ENCODE results near the gene PTPRK.

The PTPRK gene

DNA sequence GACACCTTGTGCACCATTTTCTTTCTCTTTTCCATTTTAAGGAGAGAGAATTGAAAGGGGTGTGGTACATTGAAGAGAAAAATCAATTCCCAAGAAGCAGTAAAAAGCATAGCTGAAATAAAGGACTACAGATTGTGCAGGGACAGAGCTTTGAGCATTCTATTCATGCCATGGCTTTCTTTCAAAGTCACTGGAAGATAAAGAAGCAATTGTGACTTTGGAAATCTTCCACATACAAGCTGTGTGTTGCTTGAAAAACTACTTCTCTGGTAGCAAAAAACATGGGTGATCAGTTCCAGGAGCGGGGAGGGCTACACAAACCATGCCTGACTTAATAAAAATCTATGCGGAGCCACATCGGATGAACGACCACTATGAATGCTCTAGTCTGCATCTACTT, 389.4 kb downstream of the PTPRK start:
- Histone ChIP-seq H3K4me1 (ENCODE audit: insufficient read depth, low read length) (no peaks in the 10 kb centered on the region), H3K36me3 (ENCODE audit: insufficient read depth, low read length) (no peaks in the 10 kb centered on the region), H3K9ac (ENCODE audit: low read depth, low read length) (no peak overlapping the region), H3K9me3 (ENCODE audit: control insufficient read depth, insufficient read depth, low read length) (no peaks in the 10 kb centered on the region)

DNA sequence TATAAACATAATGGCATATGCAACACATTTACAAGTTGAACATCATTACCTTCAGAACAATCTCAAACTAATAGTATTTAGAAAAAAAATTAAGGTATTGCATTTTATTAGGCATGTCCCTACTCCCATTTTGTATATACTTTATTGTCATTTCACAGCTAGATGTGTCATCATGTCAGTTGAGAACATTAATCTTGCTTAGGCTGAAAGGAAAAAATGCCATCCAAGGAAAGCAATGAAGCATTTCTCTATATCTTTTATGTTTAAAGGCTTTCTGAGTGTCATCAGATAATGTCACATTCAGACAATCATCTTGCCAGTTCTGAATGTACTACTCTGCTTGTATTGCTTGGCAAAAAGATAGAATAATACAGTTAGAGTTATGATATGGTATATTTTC, 390.7 kb downstream of the PTPRK start:
- Histone ChIP-seq H3K9ac (ENCODE audit: low read depth, low read length) (no peak overlapping the region), H3K4me1 (ENCODE audit: insufficient read depth, low read length) (no peaks in the 10 kb centered on the region), H3K9me3 (ENCODE audit: control insufficient read depth, insufficient read depth, low read length) (no peaks in the 10 kb centered on the region), H3K36me3 (ENCODE audit: insufficient read depth, low read length) (no peaks in the 10 kb centered on the region)

DNA sequence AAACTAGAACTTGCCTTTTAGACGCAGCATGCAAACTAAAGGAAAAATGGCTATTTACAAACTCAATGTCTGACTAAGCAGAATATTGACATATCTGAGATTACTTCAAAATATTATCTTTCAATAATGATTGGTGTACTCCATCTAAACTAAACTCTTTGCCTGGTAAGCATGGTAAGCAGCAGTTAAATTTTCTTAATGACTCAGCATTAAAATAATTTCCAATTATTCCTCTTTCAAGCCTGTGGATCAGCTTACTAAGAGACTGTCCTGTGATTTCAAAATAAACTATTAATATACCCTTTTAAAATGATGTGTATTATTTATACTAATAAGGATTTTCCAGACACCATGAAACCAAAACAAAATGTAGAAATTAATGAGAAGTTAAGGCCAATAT, 392.7 kb downstream of the PTPRK start:
- Histone ChIP-seq H3K9me3 (ENCODE audit: control insufficient read depth, insufficient read depth, low read length) (no peaks in the 10 kb centered on the region), H3K36me3 (ENCODE audit: insufficient read depth, low read length) (no peaks in the 10 kb centered on the region), H3K9ac (ENCODE audit: low read depth, low read length) (no peak overlapping the region), H3K4me1 (ENCODE audit: insufficient read depth, low read length) (no peaks in the 10 kb centered on the region)

DNA sequence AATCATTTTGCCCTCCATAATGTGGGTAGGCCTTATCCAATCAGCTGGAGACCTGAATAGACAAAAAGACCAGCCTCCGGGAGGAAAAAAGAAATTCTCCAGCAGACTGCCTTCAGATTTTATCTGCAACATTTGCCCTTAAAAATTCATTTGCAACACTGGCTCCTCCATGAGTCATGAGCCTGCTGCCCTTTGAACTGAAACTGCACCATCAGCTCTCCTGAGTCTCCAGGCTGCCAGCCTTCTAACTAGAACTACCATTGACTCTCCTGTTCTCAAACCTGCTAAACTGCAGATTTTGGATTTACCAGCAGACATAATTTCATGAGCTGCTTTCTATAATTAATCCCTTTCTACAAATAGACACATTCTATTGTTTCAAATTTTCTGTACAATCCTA, 395.7 kb downstream of the PTPRK start:
- H3K36me3 ChIP-seq (ENCODE audit: insufficient read depth, low read length), result no peaks in the 10 kb centered on the region
- no peak overlapping the region for H3K9ac ChIP-seq (ENCODE audit: low read depth, low read length)
- no peaks in the 10 kb centered on the region for H3K4me1 ChIP-seq (ENCODE audit: insufficient read depth, low read length)
- H3K9me3 ChIP-seq (ENCODE audit: control insufficient read depth, insufficient read depth, low read length), result no peaks in the 10 kb centered on the region

DNA sequence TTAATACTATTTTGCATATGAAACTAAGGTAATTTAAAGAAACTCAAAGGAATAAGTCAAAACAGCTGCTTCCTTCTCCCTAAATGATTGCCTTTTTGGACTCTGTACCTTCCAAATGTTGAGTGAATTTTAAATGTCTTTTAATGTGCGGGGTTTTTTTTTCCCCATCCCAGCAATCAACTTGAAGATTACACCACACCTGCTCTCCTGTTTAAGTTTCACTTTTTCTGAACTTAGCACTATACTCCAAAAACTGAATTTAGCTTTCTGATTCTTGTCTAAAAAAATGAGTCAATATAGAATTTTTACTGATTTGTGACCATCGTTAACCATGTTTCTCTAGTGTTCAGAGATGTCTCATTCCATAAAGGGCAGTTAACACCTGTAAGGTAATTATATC, 398.8 kb downstream of the PTPRK start:
- Histone ChIP-seq H3K4me1 (ENCODE audit: insufficient read depth, low read length) (no peaks in the 10 kb centered on the region), H3K9me3 (ENCODE audit: control insufficient read depth, insufficient read depth, low read length) (no peaks in the 10 kb centered on the region), H3K9ac (ENCODE audit: low read depth, low read length) (no peak overlapping the region), H3K36me3 (ENCODE audit: insufficient read depth, low read length) (no peaks in the 10 kb centered on the region)

DNA sequence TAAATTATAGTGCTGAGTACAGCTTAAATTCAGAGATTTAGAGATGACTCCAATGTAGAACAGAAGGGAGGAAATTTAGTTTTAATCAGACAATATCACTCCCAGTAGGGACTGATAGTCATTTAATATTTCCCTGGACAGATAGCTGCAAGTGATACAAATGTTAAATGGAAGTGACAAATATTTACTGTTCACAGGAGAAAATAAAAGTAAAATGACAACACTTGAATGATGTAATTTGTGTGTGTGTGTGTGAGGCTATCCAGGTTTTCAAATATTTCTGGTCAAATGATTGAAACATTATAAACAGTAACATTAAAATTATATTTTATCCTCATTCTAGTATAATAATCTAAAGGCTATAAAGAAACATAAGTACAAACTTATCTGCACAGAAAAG, 399.2 kb downstream of the PTPRK start:
- Histone ChIP-seq H3K9ac (ENCODE audit: low read depth, low read length) (no peak overlapping the region), H3K9me3 (ENCODE audit: control insufficient read depth, insufficient read depth, low read length) (no peaks in the 10 kb centered on the region), H3K4me1 (ENCODE audit: insufficient read depth, low read length) (no peaks in the 10 kb centered on the region), H3K36me3 (ENCODE audit: insufficient read depth, low read length) (no peaks in the 10 kb centered on the region)

DNA sequence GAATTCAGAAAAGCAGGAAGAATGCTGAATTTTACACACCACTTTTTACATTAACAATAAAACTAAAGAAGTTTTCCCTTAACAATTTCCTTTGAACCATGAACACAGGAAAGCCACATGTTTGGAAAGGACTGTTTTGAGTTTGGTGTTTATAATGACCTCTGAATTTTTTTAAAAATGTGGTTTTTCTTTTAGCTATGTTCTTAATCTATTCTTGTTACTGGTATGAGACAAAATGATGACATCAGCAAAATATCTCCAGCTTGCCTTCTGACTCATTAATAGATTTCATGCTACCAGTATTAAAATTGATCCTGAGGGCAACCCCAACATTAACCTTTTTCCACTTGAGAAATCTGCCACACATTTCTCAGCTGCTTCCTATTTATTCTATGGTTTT, 402.0 kb downstream of the PTPRK start:
- Histone ChIP-seq H3K9ac (ENCODE audit: low read depth, low read length) (no peak overlapping the region), H3K9me3 (ENCODE audit: control insufficient read depth, insufficient read depth, low read length) (no peaks in the 10 kb centered on the region), H3K36me3 (ENCODE audit: insufficient read depth, low read length) (no peaks in the 10 kb centered on the region), H3K4me1 (ENCODE audit: insufficient read depth, low read length) (no peaks in the 10 kb centered on the region)

DNA sequence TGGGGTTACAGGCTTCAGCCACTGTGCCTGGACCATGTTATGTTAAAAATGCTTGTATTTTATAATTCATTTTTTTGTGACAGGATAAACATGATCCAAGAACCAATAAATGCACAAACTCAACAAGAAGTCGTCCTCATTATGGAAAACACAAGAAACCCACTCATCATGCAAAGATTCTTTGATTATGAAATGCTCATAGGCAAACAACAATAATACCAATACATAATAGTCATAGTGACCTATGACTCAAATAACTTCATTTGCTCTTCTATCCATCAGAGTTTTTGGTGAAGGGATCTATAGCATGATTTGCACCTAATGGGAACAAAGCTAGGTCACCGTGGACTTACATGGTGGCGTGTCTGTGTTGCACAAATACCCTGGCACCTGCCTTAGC, 402.5 kb downstream of the PTPRK start:
- H3K9ac ChIP-seq (ENCODE audit: low read depth, low read length), result no peak overlapping the region
- H3K9me3 ChIP-seq (ENCODE audit: control insufficient read depth, insufficient read depth, low read length), result no peaks in the 10 kb centered on the region
- H3K36me3 ChIP-seq (ENCODE audit: insufficient read depth, low read length), result no peaks in the 10 kb centered on the region
- H3K4me1 ChIP-seq (ENCODE audit: insufficient read depth, low read length), result no peaks in the 10 kb centered on the region

DNA sequence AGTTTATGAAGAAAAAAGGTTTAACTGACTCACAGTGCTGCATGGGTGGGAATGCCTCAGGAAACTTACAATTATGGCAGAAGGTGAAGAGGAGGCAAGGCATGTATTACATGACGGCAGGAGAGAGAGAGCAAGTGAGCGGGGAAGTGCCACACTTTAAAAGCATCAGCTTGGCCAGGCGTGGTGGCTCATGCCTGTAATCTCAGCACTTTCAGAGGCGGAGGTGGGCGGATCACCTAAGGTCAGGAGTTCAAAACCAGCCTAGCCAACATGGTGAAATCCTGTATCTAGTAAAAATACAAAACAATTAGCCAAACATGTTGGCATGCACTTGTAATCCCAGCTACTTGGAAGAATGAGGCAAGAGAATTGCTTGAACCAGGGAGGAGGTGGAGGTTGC, 406.2 kb downstream of the PTPRK start:
- Histone ChIP-seq H3K9ac (ENCODE audit: low read depth, low read length) (no peak overlapping the region), H3K4me1 (ENCODE audit: insufficient read depth, low read length) (no peaks in the 10 kb centered on the region), H3K36me3 (ENCODE audit: insufficient read depth, low read length) (no peaks in the 10 kb centered on the region), H3K9me3 (ENCODE audit: control insufficient read depth, insufficient read depth, low read length) (no peaks in the 10 kb centered on the region)

DNA sequence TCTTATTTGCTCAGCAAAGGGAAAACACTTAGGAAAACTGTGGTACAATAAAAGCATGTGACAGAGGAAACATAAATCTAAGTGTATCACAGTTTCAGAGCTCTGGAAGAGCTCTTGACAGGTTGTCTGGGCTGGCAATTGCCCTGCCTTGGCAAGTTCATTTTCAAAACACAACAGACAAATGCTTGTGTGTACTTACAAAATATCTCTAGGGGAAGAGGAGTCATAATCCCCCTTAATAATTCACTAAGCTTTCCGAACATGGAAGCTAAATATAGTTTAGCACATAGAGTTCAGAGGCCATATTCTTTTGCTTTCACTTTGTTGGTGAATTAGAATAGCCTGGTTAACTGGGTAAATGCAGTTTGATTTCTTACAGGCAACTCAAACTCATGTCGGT, 407.9 kb downstream of the PTPRK start:
- no peaks in the 10 kb centered on the region for H3K9me3 ChIP-seq (ENCODE audit: control insufficient read depth, insufficient read depth, low read length)
- H3K4me1 ChIP-seq (ENCODE audit: insufficient read depth, low read length), result no peaks in the 10 kb centered on the region
- H3K9ac ChIP-seq (ENCODE audit: low read depth, low read length), result no peak overlapping the region
- no peaks in the 10 kb centered on the region for H3K36me3 ChIP-seq (ENCODE audit: insufficient read depth, low read length)

DNA sequence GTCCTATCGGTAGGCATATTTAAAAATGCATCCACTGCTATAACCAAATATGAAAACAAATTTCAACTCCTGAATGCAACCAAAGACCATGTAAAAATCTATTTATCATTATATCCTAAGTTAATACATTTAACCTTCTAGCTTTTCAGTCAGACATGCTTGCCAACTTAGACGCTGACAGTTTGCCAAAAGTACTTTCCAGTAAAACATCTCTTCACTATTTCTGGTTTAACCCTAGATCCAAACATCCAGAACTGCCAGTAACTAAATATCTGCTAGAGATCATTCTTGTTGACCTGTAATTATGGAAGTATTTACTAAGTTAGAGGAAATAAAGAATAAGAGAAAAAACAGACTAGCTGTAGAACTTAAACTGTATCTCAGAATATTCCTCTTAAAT, 409.3 kb downstream of the PTPRK start:
- no peaks in the 10 kb centered on the region for H3K4me1 ChIP-seq (ENCODE audit: insufficient read depth, low read length)
- no peaks in the 10 kb centered on the region for H3K36me3 ChIP-seq (ENCODE audit: insufficient read depth, low read length)
- no peak overlapping the region for H3K9ac ChIP-seq (ENCODE audit: low read depth, low read length)
- no peaks in the 10 kb centered on the region for H3K9me3 ChIP-seq (ENCODE audit: control insufficient read depth, insufficient read depth, low read length)

DNA sequence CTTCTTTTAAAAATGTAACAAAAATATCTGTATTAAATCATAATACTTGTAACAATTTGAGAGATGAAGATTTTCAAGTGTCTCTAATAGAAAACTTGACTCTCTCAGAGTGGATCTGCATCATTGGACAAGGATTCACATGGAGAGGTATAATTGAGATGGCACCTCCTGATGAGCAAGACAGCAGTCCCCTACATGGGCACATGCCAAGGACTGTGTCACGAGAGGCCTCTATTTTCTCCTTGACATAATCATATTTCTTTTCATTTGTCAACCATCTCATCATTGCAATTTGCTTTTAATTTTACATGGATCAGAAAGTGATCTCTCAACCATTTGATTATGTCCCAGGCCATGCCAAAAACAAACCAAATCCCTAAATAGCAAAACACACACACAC, 412.7 kb downstream of the PTPRK start:
- Histone ChIP-seq H3K9ac (ENCODE audit: low read depth, low read length) (no peak overlapping the region), H3K36me3 (ENCODE audit: insufficient read depth, low read length) (no peaks in the 10 kb centered on the region), H3K9me3 (ENCODE audit: control insufficient read depth, insufficient read depth, low read length) (no peaks in the 10 kb centered on the region), H3K4me1 (ENCODE audit: insufficient read depth, low read length) (no peaks in the 10 kb centered on the region)

DNA sequence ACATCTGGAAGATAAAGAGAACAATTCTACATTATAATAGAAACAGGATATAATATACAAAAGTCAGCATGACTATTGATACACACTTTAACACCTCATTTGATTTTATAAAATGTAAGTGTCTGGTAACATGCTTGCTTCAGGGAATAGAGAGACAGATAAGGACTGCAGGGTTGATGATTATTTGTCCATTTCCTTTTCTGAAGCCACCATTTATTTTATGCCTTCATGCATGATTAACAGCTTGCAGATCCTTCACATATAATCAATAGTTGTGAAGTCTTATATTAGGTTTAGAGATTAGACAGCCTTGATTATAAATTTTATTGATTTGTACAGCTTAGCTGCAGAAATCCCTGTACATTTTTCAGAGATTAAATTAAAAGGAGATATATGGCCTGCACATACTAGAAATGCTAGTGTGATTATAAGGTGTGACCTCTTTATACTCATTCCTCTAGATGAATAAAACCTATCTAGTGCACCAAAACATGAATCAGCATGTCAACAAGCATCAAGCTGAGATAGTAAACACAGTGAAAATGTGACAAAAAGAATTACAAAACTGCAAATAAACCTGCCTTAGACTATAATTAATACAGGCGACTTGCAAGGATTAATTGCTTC, 420.7 kb downstream of the PTPRK start:
- Histone ChIP-seq H3K4me1 (ENCODE audit: insufficient read depth, low read length) (no peaks in the 10 kb centered on the region; the same call in 1 of the 2 replicates), H3K9me3 (ENCODE audit: control insufficient read depth, insufficient read depth, low read length) (no peaks in the 10 kb centered on the region), H3K9ac (ENCODE audit: low read depth, low read length) (no peak overlapping the region), H3K36me3 (ENCODE audit: insufficient read depth, low read length) (no peaks in the 10 kb centered on the region; the same call in 1 of the 2 replicates)

DNA sequence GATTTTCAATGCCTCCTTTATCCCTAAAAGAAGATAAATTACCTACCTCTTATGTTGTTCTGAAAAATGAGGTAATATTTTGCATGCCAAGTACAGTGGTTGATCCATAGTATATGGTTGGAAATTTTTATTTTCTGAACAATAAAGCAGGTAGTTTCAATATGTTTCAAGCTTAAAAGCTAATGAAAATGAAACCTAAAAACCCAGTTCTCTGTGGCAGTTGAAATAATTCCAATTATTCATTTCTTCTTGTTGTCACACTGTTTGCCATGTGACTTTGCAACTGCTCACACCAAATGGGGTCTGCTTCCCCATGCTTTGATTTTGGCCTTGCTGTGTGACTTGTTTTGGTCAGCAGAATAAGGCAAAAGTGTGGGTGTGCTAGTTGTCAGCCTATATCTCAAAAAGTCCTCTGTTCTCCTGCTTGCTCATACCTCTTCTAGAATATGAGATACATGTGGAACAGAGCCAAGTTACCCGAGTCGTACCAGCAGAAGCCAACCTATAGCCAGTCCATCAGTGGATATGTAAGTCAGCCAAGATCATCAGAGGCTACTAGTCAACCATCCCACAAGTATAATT, 422.3 kb downstream of the PTPRK start:
- Histone ChIP-seq H3K9ac (ENCODE audit: low read depth, low read length) (no peak overlapping the region), H3K4me1 (ENCODE audit: insufficient read depth, low read length) (no peaks in the 10 kb centered on the region; the same call in 1 of the 2 replicates), H3K9me3 (ENCODE audit: control insufficient read depth, insufficient read depth, low read length) (no peaks in the 10 kb centered on the region), H3K36me3 (ENCODE audit: insufficient read depth, low read length) (no peaks in the 10 kb centered on the region; the same call in 1 of the 2 replicates)

DNA sequence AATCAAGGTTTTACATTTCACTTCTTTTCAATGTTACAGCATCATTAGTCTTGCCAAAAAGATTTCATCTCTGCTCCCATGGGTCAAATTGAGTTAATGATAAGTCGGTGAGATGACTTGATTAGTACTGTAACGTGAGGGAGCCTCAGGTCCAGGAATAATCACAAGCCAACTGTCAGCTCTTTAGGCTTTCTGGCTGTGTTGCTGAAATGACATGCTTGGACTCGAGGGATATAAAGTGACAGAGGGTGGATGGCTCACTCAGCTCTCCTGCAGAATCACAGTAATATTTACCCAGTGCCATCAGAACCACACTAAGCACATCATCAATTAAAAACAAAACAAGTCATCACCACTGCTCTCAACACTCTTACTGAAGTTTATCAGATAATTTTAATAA, 423.4 kb downstream of the PTPRK start:
- no peak overlapping the region for H3K9ac ChIP-seq (ENCODE audit: low read depth, low read length)
- no peaks in the 10 kb centered on the region; the same call in 1 of the 2 replicates for H3K4me1 ChIP-seq (ENCODE audit: insufficient read depth, low read length)
- no peaks in the 10 kb centered on the region for H3K36me3 ChIP-seq (ENCODE audit: insufficient read depth, low read length)
- H3K9me3 ChIP-seq (ENCODE audit: control insufficient read depth, insufficient read depth, low read length), result no peaks in the 10 kb centered on the region
